ENCODE measurements around the gene ZFP36L2. TPM values are rescaled to one million over a fixed set of nuclear protein-coding genes. Genes with fewer than 3 reads are reported as not detected.

ZFP36L2 gene
- total RNA-seq, 2 donors from 2014 or later = 64.0 to 82.1 TPM

DNA sequence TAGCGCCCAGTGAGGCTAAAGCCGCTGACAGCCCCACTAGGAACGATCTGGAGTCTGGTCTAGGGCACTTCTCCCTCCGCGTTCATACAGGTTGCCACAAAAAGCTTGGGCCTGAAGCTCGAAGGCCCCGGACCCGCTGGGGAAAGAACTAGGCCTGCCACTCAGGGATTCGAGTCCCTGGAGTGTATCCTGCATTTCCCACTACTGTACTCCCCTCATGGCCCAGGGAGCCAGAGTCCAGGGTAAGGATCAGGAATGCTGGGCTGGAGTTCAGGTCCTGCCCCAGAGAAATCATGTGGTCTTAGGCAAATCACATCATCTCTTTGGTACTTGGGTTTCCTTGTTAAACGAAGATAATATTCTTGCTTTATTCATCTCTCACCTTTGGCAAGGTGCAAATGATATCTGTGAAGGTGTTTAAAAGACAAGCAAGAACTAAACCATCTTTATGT lies 1.4 kb upstream of the ZFP36L2 start:
- ATAC-seq = no peak

DNA sequence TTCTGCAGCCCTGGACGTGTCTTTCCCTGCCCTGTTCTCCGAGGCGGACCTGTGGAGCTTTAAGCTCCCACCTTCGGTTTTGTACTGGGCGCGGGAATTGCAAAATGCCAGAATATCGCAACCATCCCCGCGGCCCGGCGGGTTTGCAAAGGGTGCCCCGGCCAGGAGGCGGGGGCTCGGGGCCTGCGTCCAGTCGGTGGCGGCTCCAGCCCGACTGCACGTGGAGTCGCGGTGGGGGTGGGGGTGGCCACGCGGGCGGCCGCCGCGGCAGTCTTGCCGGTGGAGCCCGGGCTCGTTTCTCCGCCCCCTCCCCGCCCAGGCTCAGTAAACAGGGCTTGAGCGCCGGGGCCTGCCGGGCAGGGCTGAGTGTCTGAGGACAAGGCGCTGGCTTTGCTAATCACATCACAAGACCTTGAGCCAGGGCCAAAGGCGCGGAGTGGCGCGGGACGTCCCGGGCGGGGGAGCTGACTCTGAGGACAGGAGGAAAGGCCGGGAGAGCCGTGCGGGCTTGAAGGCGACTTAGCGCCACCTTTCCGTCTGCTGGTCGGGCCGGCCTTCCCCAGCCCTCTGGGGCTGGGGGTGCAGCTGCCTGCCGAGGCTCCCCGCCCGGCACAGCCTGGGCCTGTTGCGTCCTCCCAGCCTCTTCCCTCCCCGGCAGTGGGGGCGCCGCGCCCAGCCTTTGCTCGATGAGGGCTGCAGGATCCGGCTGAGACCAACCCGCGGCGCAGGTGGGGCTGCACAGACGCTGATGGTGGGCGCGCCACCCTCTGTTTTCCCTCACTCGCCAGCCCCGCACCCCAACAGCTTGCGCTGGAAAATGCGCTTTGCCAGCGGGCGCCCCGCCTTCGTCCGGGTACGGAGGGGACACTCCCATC lies 786 bp upstream of the ZFP36L2 start:
- DNase-seq (peak; percentile 95), ATAC-seq (peak; percentile 66 to 76)
- intact Hi-C loops (cut with DNase I) = loop anchor here (5.0 to 10.0 kb wide), 4 partner anchors 92 to 372 kb away; no protein-coding TSS in a partner anchor

More for the DNA sequence above, 1.4 kb upstream of the ZFP36L2 start:
- no peak for DNase-seq
- intact Hi-C loops (cut with DNase I) = loop anchor here (2.0 to 10.0 kb wide), 7 partner anchors 93 to 399 kb away; no protein-coding TSS in a partner anchor

DNA sequence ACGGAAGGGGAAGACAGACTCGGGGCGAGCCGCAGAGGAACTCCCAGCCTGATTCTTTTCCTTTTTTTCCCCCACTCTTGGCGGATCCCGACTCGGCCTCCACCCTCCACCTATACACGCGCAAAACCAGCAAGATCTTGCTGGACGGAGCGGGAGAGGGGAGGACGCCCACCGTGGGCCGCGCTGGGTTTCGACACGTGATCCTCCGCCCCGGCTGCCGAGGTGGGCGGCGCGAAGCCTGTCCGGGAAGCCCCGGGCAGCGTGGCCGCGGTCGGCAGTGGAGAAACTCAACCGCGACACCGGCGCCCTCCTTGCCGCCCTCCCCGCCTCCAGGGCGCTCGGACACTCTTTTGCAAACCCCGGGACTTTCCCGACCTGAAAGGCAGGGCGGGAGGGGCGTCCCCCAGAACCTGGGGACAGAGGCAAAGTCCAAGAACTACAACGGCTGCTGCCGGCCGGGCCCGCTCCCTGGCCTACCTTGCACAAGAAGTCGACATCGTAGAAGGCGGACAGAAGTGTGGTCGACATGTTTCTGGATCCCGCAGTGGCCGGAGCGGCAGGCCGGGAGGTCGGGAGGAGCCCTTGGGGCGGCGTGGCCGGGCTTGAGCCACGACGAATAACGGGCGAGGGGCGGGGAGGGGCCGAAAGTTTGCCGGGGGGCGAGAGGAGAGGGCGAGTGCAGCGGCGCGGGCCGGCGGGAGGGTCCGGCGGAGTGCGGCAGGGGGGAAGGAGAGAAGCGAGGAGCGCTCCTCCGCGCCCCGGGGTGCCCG lies 433 bp downstream of the ZFP36L2 start:
- ATAC-seq = peak; percentile 9 to 17
- intact Hi-C loops (cut with DNase I) = loop anchor here (5.0 to 10.0 kb wide), 4 partner anchors 91 to 371 kb away; no protein-coding TSS in a partner anchor
- peak; percentile 80 for DNase-seq

DNA sequence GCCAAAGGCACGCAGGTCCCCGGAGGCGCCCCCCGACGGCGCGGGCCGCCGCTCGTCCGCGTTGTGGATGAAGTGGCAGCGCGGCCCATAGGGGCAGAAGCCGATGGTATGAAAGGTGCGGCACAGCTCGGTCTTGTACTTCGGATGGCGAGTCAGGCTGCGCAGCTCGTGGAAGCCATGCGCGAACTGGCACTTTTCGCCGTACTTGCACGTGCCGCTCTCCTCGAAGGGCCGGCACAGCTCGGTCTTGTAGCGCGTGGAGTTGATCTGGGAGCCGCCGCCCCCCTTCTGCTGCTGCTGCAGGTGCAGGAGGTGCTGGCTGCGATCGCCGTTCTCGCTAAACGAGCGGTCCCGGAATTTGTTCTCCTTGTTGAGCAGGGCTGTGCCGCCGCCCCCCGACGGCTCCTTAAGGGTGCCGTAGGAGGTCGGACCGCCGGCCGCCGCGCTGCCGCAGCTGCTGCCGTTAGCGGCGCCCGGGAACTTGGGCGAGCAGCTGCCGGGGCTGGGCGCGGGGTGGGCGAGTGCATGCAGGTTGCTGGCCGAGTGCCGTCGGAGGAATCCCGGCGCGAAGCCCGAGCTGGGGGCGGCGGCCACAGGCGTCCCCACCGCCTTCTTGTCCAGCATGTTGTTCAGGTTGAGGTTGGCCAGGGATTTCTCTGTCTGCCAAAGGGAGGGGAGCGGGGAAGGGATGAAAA lies 1.2 kb downstream of the ZFP36L2 start:
- intact Hi-C loops (cut with DNase I) = loop anchor here (5.0 to 10.0 kb wide), 4 partner anchors 90 to 370 kb away; no protein-coding TSS in a partner anchor
- ATAC-seq = no peak
- DNase-seq = peak; percentile 59

DNA sequence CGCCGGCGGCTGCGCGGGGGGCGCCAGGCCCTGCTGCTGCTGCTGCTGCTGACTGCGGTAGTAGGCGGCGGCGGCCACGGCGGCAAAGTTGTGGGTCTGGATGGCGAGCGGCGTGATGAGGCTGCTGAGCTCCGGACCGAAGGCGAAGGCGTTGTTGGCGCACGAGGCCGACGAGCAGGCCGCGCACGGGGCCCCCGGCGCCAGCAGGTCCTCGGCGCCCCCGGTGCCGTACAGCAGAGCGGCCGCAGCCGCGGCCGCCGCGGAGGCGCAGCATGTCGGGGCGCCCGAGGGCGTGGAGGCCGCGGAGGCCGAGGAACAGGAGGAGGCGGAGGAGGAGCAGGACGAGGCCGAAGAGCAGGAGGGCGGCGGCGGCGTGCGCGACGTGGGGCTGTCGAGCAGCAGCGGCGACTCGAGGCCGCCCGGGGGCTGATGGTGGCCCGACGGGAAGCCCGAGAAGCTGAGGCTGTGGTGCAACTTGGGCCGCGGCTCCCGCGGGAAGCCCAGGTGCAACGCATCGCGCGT lies 1.8 kb downstream of the ZFP36L2 start:
- DNase-seq (no peak), ATAC-seq (no peak)
- intact Hi-C loops (cut with DNase I) = loop anchor here (5.0 to 10.0 kb wide), 4 partner anchors 90 to 370 kb away; no protein-coding TSS in a partner anchor

DNA sequence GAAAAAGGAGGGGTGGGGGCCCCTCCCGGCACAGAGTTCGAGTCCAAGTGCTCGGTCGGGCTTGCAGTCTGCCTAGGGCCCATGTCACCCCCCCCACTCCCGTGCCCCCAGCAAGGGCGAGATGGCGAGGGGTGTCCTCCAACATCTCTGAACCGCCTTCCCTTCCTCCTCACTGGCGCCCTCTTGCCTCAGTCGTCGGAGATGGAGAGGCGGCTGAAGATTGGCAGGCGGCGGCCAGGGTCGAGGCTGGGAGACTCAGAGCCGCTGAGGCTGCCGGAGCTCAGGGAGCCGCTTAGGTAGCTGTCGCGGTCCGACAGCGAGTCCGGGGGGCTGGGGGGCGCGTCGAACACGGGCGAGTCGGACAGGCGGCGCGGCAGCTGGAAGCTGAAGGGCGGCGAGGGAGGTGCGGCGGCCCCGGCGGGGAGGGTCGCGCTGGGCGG lies 2.3 kb downstream of the ZFP36L2 start:
- intact Hi-C loops (cut with DNase I) = loop anchor here in 1 of 2 donors (10.0 kb wide), 2 partner anchors 89 to 369 kb away; no protein-coding TSS in a partner anchor
- ATAC-seq (no peak), DNase-seq (peak; percentile 73)

DNA sequence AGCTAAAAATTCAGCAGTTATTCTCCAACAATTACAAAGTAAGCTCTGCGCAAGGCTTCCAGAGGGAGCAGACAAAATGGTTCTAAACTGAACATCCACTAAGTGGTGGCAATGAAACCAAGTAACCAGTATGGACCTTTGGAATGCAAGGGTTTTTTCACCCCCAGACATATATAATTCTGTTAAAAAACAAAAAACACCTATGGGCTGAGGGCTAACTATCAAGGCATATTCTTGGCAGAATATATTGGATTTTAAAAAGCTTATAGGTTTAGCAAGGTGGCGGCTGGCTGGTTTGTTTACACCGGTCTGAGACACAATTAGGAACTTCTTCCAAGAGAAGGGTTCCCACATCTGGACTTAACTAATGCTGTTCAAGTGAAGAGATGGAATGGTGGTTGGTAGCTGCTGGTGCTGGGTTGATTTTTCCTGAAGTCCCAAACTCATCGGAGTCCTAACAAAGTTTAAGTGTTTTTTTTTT lies 2.8 kb downstream of the ZFP36L2 start:
- ATAC-seq (no peak), DNase-seq (no peak)
- intact Hi-C loops (cut with DNase I) = loop anchor here in 1 of 2 donors (10.0 kb wide), 2 partner anchors 89 to 369 kb away; no protein-coding TSS in a partner anchor

DNA sequence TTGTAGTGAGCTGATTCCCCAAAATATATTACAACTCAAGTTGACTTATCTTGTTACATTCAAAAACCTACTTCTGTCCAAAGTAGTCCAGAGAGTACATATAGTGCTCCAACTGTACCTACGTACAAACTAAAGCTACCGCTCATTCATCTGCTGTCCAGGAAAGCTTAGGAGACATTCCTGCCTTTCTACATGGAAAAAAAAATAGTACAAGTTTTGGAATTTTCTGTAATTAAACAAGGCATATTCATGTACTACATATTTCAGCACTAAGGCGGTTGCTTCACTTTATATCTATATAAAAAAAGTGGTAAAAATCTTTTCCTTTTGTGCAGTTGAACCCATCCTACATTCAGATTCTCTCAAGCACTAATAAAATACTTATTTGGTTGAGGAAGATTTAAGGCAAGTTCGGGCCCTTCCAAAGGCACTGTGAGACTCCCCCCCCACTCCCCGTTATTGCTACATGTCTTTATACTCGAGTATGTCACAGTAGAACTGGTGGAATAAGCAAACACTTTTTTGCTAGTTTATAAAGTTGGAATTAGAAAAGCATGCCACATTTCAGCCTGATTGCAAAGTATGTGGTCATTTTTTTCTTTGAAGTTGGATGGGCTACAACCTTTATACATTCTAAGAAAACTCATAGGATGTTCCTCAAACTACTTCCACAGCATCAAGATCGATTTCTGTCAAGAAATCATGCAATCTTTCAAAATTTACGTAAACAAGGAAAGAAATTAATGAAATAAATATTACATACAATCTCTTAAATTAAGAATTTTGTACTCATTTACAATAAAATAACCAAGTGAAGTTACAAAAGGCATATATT lies 3.7 kb downstream of the ZFP36L2 start:
- DNase-seq (no peak), ATAC-seq (no peak)
- intact Hi-C loops (cut with DNase I) = loop anchor here in 1 of 2 donors (10.0 kb wide), 2 partner anchors 88 to 368 kb away; no protein-coding TSS in a partner anchor

DNA sequence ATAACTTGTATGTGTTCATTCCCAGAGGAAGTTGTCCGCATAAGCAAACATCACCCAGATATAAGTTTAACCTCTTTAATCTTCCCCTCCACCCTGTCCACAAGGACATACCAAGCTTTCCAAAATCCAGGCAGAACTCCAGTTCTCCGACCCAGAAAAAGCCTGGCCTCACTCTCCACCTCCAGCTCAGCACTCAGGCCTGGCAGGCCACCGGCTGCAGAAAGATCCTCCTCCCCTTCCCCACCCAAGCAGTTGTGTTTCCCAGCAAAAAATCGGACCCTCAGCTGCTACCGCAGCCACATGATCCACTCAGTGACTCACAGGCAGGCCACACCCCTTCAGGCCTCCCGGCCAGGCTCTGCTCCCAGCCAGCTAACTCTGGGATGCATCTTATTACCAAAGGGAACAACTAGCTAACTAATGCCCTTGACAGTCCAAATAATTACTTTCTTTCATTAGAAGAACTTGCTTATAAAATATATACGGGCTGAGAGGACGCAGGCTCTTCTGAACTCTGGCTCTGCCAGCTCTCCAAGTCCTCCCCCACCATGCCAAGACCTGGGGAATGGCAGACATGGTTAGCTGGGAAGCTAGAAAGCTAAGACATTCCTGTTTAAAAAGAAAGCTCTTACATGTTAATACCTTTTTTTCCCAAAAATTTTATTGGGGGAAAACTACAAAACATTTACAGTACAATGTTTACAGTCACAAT lies 4.5 kb downstream of the ZFP36L2 start:
- intact Hi-C loops (cut with DNase I) = loop anchor here in 1 of 2 donors (10.0 kb wide), 2 partner anchors 87 to 367 kb away; no protein-coding TSS in a partner anchor
- peak; percentile 3 to 40 for ATAC-seq
- peak; percentile 90 for DNase-seq

DNA sequence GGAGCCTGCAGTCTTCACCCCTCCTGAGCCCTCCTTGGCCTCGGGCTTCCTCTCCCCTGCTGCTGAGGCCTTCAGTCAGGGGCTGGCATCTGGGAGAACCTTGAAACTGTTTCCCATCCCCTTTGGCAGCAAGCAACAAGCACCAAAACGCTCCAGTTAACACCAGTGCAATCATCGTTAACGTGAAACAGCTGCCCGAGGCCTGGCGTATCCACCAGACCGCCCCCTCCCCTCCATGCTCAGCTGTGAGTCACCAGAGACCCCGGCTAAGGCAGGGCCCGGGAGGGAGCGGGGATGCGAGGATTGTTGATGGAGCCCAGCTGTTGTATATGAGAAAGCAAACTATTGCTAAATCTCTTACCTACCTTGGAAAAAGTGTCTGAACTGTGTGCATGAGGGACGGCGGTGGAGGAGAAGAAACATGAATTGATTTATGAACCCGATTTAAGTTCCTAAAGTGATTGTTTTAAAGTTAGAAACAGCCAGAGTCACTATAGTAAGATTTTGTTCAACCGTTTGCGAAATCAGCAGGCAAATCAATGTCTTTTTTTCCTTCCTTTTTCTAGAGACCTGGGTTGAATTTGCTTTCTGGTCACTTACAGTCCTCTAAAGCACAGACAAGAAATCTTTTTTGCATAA lies 5.2 kb downstream of the ZFP36L2 start:
- peak in 1 of 2 donors; percentile 32 for ATAC-seq
- DNase-seq = peak; percentile 76
- intact Hi-C loops (cut with DNase I) = loop anchor here in 1 of 2 donors (10.0 kb wide), 2 partner anchors 86 to 366 kb away; no protein-coding TSS in a partner anchor

DNA sequence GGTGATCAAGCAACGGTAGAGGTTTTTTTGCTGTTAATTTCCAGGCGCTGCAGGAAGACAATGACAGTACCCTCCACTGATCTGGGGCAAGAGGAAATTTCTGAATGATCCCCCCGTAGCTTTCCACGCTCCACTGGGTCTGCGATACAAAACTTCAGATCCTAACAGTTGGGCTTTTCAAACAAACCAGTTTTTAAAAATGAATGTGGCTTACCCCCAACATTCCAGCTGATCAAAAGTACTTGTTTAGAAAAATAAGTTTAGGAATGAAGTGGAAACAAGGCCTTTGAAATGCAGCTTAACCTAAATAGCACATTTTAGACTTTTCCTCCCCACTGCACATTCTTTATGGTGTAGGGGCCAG lies 5.7 kb downstream of the ZFP36L2 start:
- DNase-seq (no peak), ATAC-seq (no peak)
- intact Hi-C loops (cut with DNase I) = loop anchor here in 1 of 2 donors (10.0 kb wide), 2 partner anchors 86 to 366 kb away; no protein-coding TSS in a partner anchor

DNA sequence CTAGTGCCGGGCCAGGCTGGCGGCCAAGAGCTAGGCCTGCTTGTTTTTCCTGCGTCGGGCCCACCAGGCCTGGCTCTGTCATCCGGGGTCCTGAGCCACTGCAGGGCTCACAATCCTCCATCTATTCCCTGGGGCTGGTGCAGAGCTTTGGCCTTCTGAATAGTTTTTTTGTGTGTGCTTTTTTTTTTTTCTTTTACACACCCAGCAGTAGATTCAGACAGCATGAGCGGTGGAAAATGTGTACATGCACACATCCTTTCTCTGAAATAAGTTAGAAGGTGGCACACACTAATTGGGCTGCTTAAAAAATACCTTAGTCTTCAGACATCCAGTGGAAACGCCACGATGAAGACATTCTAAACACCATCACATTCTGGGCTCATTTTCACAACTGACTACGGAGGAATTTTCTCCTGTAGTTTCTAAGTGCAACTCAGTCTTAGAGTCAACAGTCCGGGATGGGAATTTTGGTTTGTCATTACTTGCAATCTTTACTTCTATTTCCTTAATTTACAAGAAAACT lies 6.1 kb downstream of the ZFP36L2 start:
- intact Hi-C loops (cut with DNase I) = loop anchor here in 1 of 2 donors (10.0 kb wide), 2 partner anchors 85 to 365 kb away; no protein-coding TSS in a partner anchor
- no peak for ATAC-seq
- no peak for DNase-seq

DNA sequence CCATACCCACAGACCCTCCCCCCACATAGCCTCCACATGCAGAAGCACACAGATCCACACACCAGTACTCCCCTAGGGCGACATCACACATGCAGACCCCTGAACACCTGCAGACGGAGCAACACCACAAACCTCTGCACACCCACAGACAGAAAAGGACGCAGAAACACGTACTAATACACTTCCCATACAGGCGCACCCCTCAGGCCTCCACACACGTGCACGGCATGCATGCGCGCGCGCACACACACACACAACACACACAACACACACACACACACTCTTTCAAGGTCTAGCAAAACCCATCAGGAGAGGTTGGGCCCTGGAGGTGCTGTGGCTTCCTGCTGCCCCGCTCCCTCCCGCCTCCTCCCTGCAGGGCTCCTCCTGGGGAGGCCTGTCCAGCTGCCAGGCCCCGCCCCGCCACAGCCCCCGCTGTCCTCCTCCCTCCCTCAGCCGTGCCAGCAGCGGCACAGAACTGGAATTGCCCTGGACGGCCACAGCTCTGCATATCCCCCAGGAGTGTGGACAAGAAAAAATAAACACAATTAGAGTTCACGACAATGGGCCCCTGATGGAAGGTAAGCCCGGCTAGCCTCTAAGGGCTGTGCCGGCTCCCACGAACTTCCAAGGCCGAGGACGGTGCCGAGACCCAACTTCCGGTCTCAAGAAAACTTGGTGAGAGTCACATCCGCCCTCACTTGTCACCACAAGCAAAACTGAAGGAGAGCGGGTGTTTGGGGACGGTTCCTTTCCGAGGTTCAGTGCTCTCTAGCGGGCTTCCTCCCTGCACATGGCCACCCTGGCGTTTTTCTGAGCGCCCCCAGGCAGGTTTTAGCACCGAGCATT lies 6.8 kb downstream of the ZFP36L2 start:
- intact Hi-C loops (cut with DNase I) = loop anchor here (5.0 to 10.0 kb wide), 6 partner anchors 42 to 365 kb away; no protein-coding TSS in a partner anchor
- ATAC-seq (peak; percentile 75 to 79), DNase-seq (peak; percentile 90)

DNA sequence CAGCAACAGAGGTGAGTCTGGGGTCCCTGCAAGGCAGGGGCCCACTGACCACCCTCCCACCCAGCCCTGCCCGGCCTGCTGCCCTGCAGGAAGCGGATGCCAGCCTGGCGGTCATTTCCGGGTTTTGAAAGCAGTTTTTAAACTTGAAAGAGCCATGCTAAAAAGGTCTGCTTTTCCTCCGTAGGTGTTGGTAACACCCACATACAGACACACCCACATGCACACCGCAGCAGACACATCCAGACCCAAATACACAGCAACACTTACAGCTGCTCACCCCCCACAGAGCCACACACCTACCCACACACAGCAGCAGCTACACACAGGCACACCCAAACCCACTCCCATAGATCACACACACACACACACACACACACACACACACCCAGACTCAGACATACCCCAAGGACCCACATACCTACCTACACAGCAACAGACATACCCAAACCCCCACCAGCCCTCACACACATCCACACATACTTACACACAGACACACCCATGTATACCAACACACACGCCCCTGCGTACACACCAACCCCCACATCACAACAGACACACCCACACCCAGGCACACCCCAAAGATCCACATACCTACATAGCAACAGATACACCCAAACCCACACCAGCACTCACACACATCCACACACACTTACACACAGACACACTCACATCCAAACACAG lies 7.6 kb downstream of the ZFP36L2 start:
- DNase-seq = peak; percentile 61
- ATAC-seq = peak; percentile 10 to 31
- intact Hi-C loops (cut with DNase I) = loop anchor here (5.0 to 10.0 kb wide), 4 partner anchors 42 to 194 kb away; no protein-coding TSS in a partner anchor

All from left cardiac atrium (tissue), 4 donors.